ENCODE results near the gene STEAP3.

- TF ChIP-seq CTCF (IDR thresholded peaks at IDR 0.05; ENCODE audit: low read depth, low read length) (no peak), EZH2phosphoT487 (IDR thresholded peaks at IDR 0.05; ENCODE audit: low read depth) (no peak)
Measured at GRCh38 chr2:119230219-119231185, 6.9 kb downstream of the STEAP3 start.
